Kidney epithelial cell (primary cell): ENCODE measurements around the gene SCUBE1. TPM values are rescaled to one million over a fixed set of nuclear protein-coding genes. Genes with fewer than 3 reads are reported as not detected.

Experiments
- DNase-seq: peaks from one replicate; pipeline ENCODE4 v3.0.0-alpha.2; 2010; ENCODE audit warnings: low read depth
- H3K27me3 ChIP-seq: 2 replicates; pipeline ENCODE4 v1.6.0; 2011; ENCODE audit warnings: low read length; ENCODE audit not compliant: control insufficient read depth, insufficient read depth
- H3K36me3 ChIP-seq: 2 replicates; pipeline ENCODE4 v1.5.1; 2011; ENCODE audit warnings: low read length; ENCODE audit not compliant: control insufficient read depth, insufficient read depth
- H3K4me3 ChIP-seq: 2 replicates; pipeline ENCODE4 v1.5.1; 2011; ENCODE audit warnings: low read depth, mild to moderate bottlenecking, control low read depth, low read length
- total RNA-seq: library from RNA; depleted of rRNA; stranded (reverse); fragments of >200 nt; gene quantifications from 2 replicates; pipeline ENCODE4 v1.2.3, GENCODE V29; 2015
- TF ChIP-seq, protein P1 (sequence below): IDR thresholded peaks from 2 replicates; pipeline ENCODE4 v1.5.1; 2011; ENCODE audit warnings: mild to moderate bottlenecking, moderate library complexity, low read length, control low read depth, inconsistent platforms; ENCODE audit not compliant: insufficient read depth, poor library complexity, severe bottlenecking

The SCUBE1 gene
- total RNA-seq, 1 donor from 2014 or later = 0.04 TPM

DNA sequence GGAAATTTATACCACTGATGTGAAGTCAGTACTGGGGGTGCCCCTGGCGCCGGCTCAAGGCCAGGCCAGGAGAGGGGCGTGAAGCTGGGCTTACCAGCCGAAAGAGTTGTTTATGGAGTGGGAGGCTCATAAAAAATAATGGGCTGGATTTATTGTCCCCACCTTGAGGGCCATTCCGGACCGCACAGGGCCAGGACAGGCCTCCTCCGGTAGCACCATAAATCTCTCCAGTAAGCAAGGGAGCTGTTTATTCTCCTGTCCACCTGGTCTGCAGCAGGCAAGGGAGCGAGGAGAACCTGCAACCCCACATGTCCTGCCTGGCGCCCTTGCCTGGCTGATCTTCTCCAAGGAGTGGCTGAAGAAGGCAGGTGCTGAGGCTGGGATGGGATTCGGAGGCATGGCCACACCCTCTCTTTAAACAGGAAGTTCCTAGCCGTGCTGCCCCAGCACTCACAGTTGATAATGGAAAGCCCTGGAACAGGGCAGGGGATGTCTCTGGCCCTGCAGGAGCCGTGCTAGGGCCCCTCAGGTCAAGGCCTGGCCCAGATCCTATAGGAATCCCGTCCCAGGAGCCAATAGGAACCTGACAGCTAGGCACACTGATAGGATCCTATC lies 65.1 kb downstream of the SCUBE1 start:
- DNase-seq = no peak
- Histone ChIP-seq H3K27me3 (peaks cover 13% of the 10 kb centered on the region), H3K36me3 (no peaks in the 10 kb centered on the region), H3K4me3 (no peak overlapping the region)
- TF ChIP-seq, protein P1, sequence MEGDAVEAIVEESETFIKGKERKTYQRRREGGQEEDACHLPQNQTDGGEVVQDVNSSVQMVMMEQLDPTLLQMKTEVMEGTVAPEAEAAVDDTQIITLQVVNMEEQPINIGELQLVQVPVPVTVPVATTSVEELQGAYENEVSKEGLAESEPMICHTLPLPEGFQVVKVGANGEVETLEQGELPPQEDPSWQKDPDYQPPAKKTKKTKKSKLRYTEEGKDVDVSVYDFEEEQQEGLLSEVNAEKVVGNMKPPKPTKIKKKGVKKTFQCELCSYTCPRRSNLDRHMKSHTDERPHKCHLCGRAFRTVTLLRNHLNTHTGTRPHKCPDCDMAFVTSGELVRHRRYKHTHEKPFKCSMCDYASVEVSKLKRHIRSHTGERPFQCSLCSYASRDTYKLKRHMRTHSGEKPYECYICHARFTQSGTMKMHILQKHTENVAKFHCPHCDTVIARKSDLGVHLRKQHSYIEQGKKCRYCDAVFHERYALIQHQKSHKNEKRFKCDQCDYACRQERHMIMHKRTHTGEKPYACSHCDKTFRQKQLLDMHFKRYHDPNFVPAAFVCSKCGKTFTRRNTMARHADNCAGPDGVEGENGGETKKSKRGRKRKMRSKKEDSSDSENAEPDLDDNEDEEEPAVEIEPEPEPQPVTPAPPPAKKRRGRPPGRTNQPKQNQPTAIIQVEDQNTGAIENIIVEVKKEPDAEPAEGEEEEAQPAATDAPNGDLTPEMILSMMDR = no peak

DNA sequence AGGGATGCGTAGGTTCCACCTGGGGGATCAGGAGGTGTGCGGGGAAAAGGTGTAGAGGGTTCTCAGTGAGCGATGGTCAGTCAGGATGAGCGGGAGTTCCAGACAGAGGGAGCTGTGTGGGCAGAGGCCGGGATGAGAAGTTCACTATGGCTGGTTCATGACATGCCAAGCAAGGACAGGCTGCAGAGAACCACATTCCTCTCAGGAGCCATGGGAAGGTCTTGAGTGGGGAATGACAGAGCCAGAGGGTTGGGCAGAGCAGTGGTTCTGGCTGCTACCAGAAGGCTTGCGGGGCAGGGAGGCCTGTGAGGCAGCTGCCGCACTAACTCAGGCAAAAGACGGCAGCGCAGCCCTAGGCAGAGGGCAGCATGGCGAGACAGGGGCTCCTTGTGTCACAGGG lies 66.1 kb downstream of the SCUBE1 start:
- DNase-seq = no peak
- TF ChIP-seq, protein P1 = no peak
- H3K27me3 ChIP-seq = peaks cover 16% of the 10 kb centered on the region
- no peak overlapping the region for H3K4me3 ChIP-seq
- no peaks in the 10 kb centered on the region for H3K36me3 ChIP-seq

DNA sequence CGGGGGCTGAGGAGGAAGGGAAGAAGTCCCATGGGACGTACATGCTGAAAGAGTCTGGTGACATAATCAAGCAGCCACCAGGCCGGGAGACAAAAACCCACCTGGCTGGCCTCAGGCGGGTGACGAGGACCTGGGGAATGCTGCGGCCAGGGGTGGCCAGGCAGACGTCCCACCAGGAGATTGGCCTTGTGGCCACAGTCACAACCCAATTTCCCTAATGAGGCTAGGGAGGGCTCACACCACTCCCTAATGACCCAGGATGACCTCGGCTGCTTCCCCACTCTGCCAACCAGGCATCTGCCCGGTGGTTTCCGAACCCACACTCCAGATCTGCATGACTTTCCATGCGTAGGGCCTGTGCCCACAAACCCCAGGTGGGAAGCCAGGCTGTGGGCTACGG lies 66.9 kb downstream of the SCUBE1 start:
- TF ChIP-seq, protein P1 = no peak
- no peak for DNase-seq
- H3K36me3 ChIP-seq = no peaks in the 10 kb centered on the region
- H3K4me3 ChIP-seq = no peak overlapping the region
- peaks cover 19% of the 10 kb centered on the region for H3K27me3 ChIP-seq

DNA sequence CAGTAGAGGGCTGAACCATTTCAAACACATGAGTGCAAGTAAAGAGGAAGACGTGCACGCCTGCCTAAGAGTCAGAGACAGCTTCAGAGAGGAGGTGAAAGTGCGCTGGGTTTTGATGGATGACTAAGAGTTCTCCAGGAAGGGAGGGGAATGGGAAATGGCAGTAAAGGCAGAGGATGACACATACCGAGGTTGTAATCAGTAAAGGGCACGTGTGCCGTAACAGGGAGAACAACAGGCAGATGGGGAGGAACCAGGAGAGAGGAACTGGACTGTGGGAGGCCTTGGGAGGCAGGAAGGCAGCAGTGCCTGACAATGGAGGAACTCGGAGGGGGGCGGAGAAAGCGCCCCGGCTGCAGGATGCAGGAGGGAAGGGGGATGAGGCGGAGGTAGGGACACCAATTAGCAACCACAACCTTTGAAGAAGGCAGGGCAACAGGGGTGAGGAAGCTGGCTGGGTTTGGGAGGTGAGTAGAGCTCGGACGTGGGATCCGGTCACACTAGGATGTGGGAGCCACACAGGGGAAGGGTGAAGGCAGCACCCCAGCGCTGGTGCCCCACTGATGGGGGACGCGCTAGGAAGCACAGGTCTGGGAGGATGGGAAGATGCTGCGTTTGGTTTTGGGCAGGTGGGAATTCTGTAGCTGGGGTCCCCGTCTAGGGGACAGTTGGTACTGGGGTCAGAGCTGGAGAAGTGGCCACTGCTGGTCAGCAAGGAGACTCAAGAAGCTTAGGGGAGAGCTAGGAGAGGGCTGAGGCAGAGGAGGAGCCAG lies 67.4 kb downstream of the SCUBE1 start:
- H3K36me3 ChIP-seq = no peaks in the 10 kb centered on the region
- H3K27me3 ChIP-seq = peaks cover 19% of the 10 kb centered on the region
- no peak for DNase-seq
- TF ChIP-seq, protein P1 = no peak
- H3K4me3 ChIP-seq = no peak overlapping the region

DNA sequence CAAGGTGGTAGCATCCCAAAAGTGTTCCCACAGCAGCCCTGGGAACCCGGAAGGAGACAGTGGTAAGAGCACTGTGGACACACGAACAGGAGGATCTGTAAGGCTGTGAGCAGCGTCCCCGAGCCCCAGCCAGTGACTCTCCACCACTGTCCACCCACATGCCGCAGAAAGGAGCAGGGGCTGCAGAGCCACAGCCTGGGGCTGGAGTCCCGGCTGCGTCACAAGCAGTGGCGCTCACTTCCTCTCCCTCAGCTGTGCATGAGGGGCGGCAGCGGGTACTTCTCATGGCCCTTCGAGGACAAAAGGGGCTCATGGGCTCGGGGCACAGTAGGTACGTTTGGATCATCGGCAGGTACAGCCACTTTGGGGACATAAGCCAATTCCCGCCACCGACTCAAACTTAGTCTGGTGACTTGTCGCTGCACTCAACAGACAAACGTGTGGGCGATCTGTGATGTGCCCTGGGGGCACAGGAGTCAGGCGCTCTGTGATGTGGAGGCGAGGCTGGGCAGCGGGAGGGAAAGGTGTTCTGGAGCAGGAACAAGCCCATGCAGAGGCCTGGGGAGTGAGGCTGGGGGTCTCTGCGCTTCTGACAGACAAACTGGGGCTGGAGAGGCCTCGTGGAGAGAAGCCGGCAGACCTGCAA lies 68.5 kb downstream of the SCUBE1 start:
- DNase-seq = no peak
- Histone ChIP-seq H3K27me3 (peaks cover 19% of the 10 kb centered on the region), H3K4me3 (no peak overlapping the region), H3K36me3 (no peaks in the 10 kb centered on the region)
- TF ChIP-seq, protein P1 = no peak
